Activated T-cell treated with anti-CD3 and anti-CD28 coated beads, Interleukin-2, amount 50 U/mL, for 48 hours (primary cell): ENCODE measurements around the gene NDOR1.

Experiments used
- DNase-seq, 2 experiments: peaks; one replicate each; pipeline ENCODE4 v3.0.0-alpha.2; 2020

The NDOR1 gene

DNA sequence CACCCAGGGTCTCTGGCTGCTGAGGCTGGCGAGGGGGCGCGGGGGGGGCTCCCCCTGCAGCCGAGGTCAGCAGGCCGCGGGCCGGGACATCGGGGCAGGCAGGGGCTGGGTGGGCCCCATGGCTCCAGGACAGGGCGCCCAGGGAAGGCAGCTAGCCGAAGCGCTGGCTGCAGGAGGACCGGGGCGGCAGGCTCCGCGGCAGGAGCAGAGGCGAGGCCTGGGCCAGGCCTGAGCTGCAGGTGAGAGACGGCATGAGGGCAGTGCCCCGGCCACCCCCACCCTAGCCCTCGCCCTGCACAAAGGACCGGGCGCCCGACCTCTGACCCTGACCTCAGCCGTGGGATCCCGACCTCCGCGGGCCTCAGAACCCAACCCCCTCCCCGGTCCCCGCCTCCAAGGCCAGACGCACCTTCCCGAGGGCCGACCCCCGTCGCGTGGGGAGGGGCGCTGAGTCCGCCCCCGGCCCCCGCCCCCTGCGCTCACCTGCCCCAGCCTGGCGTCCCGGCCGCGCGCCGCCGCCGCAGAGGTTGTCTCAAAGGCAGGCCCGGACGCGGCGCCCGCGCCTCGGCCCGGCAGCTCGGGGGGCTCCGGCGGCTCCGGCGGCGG is 16.1 kb downstream of the NDOR1 start:
- no peak for DNase-seq

DNA sequence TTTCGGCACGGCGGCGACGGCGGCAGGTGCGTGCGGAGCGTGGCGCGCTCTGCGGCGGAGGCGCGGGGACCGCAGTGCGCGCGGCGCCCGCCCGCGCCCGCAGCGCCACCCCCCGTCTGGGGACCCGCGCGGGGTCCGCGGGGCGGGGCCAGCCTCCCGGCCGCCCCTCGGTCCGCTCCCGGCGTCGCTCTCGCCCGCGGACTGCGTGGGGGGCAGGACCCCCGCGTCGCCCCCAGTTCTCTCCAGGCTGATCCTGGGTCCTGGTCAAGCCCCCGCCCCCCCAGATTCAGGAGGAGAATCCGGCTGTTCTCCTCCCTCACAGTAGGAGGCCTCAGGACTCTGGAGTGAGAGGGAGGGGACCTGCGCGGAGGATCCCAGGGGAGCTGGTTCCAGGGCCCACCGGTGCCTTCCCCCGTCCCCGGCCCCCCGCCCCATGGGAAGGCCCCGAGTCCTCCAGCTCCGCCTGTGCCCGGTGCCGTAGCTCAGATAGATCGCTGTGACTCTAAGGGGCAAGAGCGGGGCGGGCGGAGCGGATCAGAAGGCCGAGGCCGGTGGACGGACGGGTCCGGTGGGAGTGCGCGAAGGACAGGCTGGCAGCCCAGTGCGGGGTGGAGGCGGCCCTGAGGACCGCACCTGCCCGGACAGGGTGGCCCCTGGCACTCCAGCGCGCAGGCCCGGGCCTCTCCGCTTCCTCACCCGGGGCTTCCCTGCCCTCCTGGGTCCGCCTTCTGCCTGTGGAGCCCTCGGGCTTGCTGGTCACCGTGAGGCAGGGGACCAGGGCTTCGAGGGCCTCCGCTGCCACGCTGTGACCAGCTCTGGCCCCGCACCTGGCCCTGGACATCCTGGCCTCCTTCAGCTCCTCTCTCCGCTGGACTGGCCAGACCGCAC is 16.9 kb downstream of the NDOR1 start, which contains the start of gene RNF208:
TSS of gene RNF208 (minus strand) at position 51 of the 888 bp plus-strand sequence. CDS start 1,028 bp downstream, outside the sequence.
- DNase-seq, result peak; percentile 53 to 58

DNA sequence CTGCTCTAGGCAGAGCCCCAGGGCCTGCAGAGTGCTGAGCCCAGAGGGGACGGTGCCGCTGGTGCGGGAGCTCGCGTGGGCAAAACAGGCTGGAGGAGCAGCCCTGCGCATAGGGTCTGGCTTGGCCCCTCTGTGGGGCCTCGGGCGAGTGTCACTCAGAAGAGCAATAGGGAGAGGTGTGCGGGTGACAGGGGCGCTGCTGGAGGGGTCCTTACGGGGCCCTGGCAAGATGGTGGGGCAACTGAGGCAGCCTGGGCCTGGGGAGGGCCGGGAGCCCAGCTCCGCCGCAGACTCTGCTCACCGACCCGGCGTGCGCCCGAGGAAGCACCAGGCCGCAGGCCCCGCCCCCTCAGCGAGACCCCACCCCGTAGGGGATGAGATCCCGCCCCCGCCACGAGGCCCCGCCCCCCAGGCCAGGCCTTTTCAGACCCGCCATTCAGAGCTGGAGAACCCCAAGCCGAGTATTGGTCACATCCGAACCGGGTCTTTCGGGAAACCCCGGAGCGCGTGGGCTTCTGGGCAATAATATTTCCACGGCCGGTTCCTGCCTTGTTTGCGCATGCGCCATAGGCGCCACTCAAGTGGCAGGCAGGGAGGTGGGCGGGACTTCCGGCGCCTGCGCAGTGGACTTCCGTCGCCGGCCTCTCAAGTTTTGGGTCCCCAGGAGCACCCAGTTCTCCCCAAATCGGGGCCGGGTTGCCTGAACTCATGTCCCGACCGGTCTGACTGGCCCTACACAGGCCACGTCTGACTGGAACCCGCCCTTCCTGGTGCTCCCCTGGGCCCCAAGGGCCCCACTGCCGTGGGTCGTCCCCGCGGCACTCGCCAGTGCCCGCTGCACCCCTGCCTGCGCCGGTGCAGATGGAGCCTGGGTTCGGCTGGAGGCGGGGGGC is 17.8 kb downstream of the NDOR1 start:
- DNase-seq, result peak; percentile 99

DNA sequence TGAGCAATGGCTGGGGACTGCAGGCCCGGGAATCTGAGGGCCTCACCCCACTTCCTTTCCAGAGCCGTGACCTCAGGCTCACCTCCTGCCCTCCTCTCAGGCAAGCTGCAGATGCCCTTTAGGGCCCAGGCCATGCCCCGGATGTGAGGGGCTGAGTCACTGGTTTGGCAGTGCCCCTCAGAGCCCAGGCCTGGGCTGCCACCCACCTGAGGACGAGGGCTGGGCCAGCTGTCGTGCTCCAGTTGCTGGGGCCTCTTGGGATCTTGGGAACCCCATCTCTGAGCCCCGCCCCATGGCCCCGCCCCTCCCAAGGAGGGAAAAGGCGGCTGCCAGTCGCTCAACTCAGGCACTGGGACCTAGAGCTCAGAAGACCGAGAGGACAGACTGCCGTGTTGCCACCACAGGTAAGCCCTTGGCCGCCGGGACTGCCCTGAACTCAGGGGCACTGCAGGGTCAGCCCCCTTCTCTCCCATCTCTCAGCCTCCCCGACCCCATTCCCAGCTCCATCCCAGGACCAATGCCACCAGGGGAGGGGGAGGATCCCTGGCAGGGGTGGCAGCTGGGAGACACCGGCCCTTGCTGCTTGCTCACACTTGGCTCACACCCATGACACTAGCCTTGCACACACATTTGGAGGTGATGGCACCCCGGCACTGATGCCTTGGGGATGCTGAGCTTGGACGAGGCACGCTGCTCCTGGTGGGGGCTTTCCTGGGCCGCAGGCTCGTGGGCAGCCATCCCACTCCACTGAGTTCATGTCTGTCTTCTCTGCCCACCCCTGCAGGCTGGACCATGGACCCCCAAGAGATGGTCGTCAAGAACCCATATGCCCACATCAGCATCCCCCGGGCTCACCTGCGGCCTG is 19.6 kb downstream of the NDOR1 start, which contains the start of gene CYSRT1:
TSS of gene CYSRT1 (plus strand) at position 345 of the 865 bp plus-strand sequence. CDS start at position 793, 448 bp downstream.
- peak in 1 of 2 experiments; percentile 42 for DNase-seq

DNA sequence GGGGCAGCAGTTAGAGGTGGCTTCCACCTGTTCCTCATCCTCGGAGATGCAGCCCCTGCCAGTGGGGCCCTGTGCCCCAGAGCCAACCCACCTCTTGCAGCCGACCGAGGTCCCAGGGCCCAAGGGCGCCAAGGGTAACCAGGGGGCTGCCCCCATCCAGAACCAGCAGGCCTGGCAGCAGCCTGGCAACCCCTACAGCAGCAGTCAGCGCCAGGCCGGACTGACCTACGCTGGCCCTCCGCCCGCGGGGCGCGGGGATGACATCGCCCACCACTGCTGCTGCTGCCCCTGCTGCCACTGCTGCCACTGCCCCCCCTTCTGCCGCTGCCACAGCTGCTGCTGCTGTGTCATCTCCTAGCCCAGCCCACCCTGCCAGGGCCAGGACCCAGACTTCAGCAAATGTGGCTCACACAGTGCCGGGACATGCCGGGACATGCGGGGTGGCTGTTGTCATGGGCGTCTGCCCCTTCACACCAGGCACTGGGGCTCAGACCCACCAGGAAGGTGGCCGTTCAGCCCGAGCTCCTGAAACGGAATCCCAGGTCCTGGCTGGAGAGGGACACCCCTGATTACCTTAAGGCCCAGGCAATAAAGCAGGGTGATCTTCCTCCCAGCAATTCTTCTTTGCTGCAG is 20.3 kb downstream of the NDOR1 start:
- DNase-seq, result no peak

DNA sequence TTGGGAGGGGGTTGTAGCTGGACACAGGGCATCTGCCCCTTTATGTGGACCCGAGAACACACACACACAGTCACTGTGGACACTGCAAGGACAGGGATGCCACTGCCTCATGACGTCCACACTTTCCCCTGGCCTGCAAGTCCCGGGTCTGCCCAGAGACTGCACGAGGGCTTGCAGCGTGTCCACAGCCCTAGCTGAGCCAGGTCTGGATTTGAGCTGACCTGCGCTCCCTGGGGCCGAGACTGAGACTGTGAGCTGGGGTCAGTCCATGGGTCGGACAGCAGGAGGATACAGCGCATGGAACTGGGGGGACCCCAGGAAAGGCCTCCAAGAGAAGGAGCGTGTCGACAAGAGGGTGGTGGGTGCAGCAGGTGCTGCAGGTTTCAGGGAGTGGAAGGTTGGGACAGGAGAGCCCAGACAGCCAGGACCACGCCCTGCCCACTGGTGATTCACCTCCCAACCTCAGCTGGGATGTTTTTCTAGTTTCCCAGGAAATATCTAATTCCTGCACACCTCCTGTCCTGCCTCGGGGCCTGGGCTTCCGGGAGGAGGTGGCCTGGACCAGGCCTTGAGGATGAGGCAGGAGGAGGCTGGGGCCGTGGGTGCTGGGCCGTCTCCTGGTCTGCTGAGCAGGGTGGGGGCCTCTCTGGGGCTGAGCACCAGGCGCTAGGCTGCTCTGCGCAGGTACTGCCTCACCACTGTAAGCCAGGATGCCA is 21.0 kb downstream of the NDOR1 start:
- peak in 1 of 2 experiments; percentile 23 for DNase-seq

DNA sequence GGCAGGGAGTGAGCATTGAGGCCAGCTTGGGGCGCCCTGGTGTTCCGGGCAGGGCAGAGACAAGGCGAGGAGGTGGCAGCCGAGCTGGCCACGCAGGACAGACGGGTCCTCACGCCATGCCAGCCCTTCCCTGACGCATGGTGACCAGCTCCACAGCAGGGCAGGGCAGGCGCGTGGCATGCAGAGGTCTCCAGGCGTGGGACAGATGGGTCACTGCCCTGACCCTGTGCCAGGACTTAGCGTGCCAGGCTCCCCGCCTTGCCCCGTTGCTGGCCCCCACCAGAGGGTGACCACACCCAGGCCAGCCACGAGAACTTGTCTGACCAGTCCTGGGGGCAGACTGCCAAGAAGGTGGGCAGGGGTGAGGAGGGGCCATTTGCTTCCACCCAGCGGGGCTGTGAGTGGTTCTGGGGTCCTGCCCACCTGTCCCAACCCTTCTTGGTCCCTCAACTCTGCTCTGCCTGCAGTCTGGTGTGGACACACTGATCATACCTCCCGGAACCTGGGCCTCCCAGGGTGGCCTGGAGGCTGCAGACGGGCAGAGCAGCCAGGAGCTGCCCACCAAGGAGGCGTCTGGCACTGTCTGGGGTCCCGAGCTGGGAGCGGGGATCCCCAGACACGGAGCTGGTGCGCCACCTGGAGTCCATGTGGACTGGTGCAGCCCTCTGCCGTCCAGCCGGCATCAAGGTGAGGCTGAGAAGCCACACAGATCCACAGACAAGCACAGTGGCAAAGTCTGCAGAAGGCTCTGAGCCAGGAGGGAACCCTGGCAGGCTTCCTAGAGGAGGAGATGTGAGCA is 21.8 kb downstream of the NDOR1 start, which contains the start of gene RNF224:
TSS of gene RNF224 (plus strand) at position 449 of the 799 bp plus-strand sequence. CDS start 834 bp downstream, outside the sequence.
- DNase-seq, result peak; percentile 90

DNA sequence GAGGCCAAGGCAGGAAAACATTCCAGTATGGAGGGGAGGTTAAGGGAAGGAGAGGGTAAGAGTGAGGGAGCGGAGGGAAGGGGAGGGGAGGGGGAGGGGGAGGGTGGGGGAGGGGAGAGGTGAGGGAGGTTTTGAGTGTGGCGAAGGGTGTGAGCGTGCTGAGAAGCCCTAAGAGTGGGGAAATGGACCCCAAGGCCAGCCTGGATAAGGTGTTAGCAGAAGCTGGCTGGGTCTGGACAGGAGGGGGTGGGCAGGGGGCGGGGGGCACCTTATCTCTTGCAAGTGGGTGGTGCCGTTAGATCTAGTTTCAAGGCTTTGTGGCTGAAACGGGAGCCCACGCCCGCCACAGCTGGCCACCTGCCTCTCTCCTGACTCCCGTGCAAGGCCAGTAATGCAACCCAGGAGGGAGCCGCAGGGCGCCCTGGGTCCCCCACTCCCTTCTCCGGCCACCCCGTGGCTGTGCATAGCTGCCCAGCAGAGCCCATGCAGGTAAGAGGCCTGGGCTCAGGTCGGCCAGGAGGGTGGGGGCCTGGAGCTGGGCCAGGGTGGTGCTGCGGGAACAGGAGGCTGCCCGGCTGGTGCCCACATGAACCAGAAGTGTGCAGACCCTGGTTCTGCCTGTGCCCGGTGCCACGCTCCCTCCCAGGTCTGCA is 22.5 kb downstream of the NDOR1 start:
- no peak for DNase-seq

DNA sequence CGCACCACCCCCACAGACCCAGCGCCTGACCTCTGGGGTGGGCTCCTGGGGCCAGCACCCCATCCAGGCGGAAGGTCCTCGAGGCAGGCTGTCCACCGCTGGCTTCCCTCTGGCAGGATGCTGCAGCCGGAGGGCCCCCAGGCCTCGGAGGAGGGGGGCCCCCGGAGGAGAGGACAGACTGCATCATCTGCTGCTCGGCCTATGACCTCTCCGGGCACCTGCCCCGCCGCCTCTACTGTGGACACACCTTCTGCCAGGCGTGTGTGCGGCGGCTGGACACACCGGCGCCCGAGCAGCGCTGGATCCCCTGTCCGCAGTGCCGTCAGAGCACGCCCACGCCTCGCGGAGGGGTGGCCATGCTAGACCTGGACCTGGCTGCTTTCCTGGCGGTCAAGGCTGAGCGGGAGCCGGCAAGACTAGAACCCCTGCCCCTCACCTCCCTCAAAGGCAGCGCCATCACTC is 23.0 kb downstream of the NDOR1 start:
- DNase-seq, result no peak

DNA sequence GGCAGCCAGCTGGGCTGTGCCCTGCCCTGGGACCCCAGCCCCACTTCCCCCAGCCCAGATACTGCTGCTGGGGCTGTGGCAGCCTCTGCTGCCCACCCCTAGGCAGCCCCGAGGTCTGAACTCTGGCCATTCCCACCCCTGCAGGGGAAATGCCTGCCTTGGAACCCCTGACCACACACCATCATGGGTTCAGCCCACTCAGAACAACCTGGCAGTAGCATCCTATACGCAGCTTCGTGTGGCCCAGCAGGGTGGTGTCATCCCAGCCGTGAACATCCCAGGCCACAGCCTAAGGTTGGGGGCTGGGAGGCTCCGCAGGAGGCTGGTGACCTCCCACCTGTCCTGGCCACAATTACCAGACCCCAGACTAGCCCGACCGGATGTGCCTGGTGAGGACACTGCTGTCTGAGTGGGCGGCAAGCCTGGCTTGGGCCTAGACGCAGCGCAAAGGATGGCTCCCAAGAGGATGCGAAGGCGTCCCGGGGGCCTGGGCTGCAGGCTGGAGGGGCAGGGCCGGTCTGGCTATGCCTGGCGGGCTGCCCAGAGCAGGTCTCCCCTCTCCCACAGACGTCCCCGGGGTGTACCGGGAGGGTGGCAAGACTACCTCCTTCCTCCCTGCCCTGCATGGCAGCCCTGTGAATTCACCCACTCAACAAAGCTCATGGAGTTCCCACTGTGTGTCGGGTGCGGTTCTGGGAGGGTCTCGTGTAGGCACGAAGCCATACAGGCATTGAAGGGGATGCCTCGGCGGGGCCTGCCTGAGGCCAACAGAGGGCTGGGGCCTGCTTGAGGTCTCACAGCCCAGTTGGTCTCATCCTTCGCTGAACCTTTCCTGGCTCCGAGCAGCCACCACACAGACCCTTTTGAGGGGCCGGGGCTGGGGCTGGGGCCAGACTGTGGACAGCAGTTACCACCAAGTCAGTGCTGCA is 23.7 kb downstream of the NDOR1 start:
- DNase-seq, result no peak

DNA sequence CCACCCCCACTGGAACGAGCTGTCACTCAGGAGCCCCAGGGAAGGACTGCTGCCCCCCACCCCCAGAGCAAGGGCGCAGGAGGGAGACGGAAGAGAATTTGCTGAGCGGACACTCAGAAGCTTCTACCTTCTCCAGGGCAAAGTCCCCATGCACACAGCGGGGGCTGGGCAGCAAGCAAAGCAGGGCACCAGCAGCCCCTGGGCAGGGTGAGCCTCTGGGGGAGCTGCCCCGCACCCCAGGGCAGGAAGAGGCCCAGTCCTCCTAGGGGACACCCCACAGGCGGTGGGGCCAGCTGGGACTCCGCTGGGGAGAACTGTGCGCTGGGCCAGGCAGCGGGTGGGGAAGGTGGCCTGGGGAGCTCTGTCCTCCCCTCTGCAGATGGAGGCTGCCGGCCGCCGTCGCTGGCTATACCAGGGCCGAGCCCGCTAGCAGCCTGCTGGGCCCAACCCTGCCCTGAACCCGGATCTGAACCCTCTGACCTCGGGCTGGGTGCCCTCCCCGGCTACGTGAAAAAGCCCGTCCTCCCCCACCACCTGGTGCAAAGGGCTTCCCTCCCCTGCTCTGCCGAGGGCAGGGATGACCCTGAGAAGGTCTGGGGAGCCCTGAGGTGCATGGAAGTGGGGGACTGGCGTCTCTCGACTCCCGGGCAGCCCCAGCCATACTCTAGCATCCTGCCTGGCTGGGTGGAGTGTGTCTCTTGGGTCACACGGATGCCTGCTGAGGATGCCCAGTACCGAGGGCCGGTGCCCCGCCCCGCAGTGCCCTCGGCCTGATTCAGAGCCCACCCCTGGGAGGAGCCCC is 24.6 kb downstream of the NDOR1 start:
- no peak for DNase-seq

DNA sequence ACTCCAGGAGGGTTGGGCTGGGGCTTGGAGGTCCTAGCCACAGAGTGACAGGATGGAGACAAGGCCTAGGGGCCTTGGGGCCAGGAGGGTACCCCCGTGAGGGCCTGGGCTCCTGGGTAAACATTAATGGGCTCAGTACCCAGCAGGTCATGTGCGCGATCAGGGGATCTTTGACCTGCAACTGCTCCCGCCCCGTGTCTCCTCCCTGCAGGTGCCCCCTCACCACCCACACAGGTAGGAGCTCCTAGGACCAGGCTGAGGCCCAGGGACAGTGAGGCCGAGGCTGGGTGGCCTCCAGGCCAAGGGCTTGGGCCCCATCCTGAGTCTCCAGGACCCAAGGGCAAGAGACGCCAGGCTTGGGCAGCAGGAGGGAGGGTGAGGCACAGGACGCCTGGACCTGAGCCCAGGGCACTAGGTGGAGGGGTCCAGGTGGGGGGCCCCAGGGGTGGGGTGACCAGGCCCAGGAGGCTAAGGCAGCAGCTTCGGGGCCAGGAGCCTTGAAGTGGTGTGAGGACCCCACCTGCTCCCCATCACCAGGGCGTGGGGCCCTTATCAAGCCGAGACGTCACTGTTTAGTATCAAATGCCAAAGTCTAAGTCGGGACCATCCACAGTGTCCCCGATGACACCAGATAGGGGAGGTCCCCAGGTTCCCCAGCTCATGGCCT is 25.3 kb downstream of the NDOR1 start, which contains the start of gene SLC34A3:
TSS of gene SLC34A3 (plus strand) at position 197 of the 667 bp plus-strand sequence. CDS start 802 bp downstream, outside the sequence.
- no peak for DNase-seq

DNA sequence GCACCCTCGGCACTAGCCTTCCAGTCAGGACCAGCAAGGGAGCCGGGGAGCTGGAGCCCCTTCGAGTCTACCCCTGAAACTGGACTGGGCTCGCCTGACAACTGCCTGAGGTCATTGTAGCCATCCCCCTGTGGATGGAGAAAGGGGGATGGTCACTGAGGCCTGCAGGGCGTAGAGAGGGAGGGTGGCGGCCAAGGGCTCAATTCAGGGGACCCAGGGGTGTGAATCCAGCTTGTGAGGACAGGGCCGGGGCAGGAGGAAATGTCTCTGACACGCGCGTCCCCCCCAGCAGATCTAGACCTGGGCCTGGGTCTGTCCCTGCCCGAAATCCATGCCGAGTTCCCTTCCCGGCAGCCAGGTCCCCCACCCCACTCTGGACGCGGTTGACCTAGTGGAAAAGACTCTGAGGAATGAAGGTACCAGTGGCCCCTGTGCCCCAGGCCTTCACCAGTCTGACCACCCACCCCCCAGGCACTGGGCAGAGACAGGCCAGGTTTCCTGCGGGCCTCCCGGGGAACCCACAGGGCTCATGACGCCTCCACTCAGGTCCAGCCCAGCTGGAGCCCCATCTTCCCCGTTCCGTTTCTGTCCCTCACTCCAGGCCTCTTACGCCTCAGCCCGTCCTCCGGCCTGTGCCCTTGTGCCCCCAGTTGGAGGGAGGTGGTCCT is 26.0 kb downstream of the NDOR1 start:
- DNase-seq, result no peak

DNA sequence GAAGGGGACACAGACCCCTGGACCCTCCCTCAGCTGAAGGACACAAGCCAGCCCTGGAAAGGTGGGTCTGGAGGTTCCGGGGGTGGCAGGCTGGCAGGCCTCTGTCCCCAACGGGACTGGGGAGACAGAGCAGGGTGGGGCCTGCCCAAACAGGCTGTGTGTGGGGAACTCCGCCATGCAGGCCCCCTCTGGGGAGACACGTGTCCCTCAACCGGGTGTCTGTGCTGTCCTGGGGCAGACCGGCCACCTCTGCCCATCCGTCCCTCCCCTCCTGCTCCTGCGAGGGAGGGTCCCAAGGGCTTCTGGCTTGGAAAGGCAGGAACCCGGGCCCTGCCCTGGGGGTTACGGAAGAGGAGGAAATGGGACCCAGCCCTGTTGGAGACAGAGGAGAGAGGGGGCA is 26.6 kb downstream of the NDOR1 start:
- no peak for DNase-seq

DNA sequence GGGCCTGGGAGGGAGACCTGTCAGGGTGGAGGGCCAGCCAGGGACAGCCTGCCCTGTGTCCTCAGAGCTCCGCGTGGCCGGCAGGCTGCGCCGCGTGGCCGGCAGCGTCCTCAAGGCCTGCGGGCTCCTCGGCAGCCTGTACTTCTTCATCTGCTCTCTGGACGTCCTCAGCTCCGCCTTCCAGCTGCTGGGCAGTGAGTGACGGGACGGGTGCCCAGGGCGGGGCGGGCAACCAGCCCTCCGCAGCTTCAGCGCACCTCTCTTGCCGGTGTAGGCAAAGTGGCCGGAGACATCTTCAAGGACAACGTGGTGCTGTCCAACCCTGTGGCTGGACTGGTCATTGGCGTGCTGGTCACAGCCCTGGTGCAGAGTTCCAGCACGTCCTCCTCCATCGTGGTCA is 27.0 kb downstream of the NDOR1 start:
- no peak for DNase-seq
